ENCODE data around the gene MAPKAPK2.
A peak's percentile ranks its signal among the peaks of the same experiment; 100 is the strongest.
"Not testable (repeated sequence)": the region's sequence is repeated elsewhere in the genome, so short reads cannot be mapped to it uniquely, and the experiment has no call there.

The MAPKAPK2 gene

DNA sequence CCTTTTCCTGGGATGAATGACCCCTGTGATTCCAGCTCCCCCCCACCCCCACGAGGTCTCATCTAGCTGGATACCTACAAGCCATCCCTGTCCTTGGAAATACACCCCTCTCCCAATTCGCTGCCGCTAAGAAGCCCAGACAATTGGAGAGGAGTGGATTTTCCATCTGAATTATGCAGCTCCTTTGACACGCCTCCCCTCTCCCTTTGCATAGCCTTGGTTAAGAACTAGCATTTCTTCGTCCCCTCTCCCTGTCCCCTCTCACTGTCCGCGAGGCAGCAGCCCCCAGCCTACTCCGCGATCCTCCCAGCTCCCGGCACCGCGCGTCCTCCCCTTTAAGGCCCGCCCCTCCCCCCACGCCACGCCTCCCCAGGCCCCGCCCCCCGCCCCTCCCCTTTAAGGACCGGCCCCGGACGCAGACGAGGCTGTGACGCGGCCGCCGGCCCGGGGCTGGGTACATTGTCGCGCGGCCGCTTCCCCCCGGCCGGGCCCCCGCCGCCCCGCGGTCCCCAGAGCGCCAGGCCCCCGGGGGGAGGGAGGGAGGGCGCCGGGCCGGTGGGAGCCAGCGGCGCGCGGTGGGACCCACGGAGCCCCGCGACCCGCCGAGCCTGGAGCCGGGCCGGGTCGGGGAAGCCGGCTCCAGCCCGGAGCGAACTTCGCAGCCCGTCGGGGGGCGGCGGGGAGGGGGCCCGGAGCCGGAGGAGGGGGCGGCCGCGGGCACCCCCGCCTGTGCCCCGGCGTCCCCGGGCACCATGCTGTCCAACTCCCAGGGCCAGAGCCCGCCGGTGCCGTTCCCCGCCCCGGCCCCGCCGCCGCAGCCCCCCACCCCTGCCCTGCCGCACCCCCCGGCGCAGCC, at the start of gene MAPKAPK2:
Gene MAPKAPK2, plus strand, starts transcription at position 428 of the 856 bp plus-strand sequence. Its CDS starts 325 bp downstream, at position 753.
- H3K27ac ChIP-seq = peak within 1 kb of the TSS; percentile 80

DNA sequence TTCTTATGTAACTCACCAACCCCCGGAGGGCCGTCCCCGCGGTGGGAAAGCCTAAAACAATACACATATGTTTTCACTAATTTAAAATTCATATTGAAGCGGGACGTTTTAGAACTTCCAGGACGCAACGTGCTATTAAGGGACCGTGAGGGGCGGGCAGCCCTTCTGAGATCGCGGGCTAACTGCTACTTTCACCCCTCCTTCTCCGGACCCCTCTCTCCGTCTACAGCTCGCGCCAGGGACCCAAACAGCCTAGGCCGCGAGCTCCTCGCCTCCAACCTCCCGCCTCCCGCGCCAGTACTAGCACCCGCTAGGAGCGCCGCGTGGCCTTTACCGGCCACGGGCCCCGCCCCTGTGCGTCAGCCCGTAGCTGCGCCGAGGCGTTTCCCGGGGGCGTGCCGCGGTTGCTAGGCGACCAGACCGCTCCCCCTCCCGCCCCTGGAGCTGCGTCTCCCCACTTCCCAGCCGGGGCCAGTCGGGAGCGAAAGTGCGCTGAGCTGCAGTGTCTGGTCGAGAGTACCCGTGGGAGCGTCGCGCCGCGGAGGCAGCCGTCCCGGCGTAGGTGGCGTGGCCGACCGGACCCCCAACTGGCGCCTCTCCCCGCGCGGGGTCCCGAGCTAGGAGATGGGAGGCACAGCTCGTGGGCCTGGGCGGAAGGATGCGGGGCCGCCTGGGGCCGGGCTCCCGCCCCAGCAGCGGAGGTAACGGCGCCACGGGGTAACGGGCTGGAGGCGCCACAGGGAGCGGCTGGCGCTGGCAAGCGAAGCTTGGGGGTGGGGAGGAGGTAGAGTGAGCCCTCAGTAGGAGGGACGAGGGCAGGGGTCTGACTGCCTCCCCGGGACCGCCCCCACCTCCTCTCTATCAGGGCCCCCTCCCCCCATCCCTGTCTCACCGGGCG, 49.4 kb upstream of the MAPKAPK2 start, which contains the start of gene DYRK3:
Gene DYRK3, plus strand, starts transcription at position 457 of the 898 bp plus-strand sequence. Its CDS starts 168 bp downstream, at position 625.
- peak within 1 kb of the TSS; percentile 21; the same call in 1 of the 2 replicates for H3K27ac ChIP-seq
- TF ChIP-seq ZFX (IDR thresholded peaks at IDR 0.05; ENCODE audit: borderline replicate concordance) = no peak
- TF ChIP-seq, protein P1, sequence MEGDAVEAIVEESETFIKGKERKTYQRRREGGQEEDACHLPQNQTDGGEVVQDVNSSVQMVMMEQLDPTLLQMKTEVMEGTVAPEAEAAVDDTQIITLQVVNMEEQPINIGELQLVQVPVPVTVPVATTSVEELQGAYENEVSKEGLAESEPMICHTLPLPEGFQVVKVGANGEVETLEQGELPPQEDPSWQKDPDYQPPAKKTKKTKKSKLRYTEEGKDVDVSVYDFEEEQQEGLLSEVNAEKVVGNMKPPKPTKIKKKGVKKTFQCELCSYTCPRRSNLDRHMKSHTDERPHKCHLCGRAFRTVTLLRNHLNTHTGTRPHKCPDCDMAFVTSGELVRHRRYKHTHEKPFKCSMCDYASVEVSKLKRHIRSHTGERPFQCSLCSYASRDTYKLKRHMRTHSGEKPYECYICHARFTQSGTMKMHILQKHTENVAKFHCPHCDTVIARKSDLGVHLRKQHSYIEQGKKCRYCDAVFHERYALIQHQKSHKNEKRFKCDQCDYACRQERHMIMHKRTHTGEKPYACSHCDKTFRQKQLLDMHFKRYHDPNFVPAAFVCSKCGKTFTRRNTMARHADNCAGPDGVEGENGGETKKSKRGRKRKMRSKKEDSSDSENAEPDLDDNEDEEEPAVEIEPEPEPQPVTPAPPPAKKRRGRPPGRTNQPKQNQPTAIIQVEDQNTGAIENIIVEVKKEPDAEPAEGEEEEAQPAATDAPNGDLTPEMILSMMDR (IDR thresholded peaks at IDR 0.05) = no peak; the same call in 1 of the 2 replicates

More for the DNA sequence above, at the start of gene MAPKAPK2:
- TF ChIP-seq ZFX (IDR thresholded peaks at IDR 0.05; ENCODE audit: borderline replicate concordance) = no peak
- TF ChIP-seq, protein P1 (IDR thresholded peaks at IDR 0.05) = no peak

DNA sequence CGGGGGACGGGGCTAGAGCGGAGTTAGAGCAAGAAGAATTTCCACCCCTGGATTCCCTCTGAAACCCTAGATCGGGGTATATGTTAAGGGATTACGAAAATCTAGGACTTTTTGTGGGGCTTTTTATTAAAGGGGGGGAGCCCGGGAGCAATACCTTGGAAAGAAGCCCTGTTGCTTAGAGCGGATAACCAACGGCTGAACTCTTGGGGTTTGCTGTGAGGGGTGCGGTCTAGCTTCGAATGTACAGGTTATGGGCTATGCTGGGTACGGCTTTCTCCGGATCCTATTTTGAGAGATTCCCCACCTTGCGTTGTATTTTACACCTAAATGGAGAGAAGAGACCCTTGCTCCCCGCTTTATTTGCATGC, 48.7 kb upstream of the MAPKAPK2 start:
- TF ChIP-seq ZFX (IDR thresholded peaks at IDR 0.05; ENCODE audit: borderline replicate concordance) = no peak
- TF ChIP-seq, protein P1 (IDR thresholded peaks at IDR 0.05) = no peak
- no peak overlapping the region for H3K27ac ChIP-seq

DNA sequence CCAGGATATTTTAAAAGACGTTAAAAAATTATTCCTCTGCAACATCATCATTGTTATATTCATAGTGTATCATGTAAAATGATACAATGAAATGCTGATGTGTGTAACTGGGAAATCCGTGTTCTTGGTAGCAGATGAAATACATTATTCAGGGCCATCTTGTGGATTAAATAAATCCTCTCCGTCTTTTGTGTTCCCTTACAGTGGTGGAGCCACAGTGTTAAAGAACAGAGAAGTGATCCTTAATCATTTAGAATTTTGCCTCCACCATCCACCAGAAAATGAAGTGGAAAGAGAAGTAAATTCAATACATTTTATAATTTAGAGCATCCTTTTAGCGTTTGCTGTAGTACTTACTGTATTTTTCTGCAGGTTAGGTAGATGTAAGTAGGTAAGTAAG, 48.0 kb upstream of the MAPKAPK2 start:
- no peak for TF ChIP-seq ZFX (IDR thresholded peaks at IDR 0.05; ENCODE audit: borderline replicate concordance)
- TF ChIP-seq, protein P1 (IDR thresholded peaks at IDR 0.05) = no peak
- no peak overlapping the region for H3K27ac ChIP-seq

DNA sequence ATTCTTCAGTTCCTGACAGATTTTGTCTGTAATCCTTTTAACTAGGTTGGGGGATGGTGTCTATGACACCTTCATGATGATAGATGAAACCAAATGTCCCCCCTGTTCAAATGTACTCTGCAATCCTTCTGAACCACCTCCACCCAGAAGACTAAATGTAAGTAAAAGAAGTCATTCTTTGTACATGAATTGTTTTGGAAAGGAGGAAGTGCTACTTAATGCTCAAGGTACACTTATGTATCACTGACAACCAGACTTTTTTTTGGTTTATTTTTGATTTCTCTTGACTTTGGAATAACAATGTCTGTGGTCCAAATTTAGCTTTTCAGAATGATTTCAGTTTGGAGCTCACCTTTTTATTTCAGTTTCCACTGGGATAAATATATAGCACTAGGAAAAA, 47.1 kb upstream of the MAPKAPK2 start:
- TF ChIP-seq, protein P1 (IDR thresholded peaks at IDR 0.05) = no peak
- no peak for TF ChIP-seq ZFX (IDR thresholded peaks at IDR 0.05; ENCODE audit: borderline replicate concordance)
- H3K27ac ChIP-seq = no peak overlapping the region

DNA sequence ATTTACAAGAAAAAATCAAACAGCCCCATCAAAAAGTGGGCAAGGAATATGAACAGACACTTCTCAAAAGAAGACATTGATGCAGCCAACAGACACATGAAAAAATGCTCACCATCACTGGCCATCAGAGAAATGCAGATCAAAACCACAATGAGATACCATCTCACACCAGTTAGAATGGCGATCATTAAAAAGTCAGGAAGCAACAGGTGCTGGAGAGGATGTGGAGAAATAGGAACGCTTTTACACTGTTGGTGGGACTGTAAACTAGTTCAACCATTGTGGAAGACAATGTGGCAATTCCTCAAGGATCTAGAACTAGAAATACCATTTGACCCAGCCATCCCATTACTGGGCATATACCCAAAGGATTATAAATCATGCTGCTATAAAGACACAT, 42.6 kb upstream of the MAPKAPK2 start:
- H3K27ac ChIP-seq = not testable (repeated sequence)

DNA sequence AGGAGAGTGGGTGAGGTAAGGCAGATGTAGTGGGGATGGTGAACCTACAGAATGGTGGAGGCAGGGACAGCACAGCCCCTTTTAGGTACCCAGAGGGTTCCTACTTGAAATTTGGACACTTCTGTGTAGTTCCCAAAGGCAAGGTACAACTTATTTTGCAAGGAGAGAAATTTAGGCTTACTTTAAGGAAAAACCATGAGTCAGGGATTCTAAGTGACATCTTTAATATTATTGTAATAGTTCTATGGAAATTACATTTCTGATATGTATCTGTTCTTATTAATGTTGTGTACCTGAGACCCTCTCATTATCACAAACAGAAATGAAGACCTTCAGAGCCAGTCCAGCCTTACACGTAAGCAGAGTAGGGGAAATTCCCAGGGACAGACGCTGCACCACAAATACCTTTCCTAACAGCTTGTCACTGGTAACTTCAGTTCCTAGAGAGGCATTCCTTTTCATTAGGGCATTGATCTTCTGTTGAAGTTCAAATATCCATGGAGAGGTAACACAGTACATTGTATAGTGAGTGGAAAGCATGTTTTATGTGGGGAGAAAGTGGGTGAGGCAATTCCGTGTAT, 41.5 kb upstream of the MAPKAPK2 start:
- H3K27ac ChIP-seq = no peak overlapping the region
- no peak for TF ChIP-seq ZFX (IDR thresholded peaks at IDR 0.05; ENCODE audit: borderline replicate concordance)
- TF ChIP-seq, protein P1 (IDR thresholded peaks at IDR 0.05) = no peak

All from 22Rv1 (cell line).